Stimulated activated CD8-positive, alpha-beta memory T cell treated with anti-CD3 and anti-CD28 coated beads, Interleukin-15, amount 100 ng/mL, for 4 hours (primary cell): ENCODE data around the gene PCBP1.
"Not testable (repeated sequence)": the region's sequence is repeated elsewhere in the genome, so short reads cannot be mapped to it uniquely, and the experiment has no call there.

Experiments used
- DNase-seq, 2 donors: peaks; one replicate each; pipeline ENCODE4 v3.0.0-alpha.2; 2020; ENCODE audit warnings: low read depth in 2 of 2

PCBP1 gene

DNA sequence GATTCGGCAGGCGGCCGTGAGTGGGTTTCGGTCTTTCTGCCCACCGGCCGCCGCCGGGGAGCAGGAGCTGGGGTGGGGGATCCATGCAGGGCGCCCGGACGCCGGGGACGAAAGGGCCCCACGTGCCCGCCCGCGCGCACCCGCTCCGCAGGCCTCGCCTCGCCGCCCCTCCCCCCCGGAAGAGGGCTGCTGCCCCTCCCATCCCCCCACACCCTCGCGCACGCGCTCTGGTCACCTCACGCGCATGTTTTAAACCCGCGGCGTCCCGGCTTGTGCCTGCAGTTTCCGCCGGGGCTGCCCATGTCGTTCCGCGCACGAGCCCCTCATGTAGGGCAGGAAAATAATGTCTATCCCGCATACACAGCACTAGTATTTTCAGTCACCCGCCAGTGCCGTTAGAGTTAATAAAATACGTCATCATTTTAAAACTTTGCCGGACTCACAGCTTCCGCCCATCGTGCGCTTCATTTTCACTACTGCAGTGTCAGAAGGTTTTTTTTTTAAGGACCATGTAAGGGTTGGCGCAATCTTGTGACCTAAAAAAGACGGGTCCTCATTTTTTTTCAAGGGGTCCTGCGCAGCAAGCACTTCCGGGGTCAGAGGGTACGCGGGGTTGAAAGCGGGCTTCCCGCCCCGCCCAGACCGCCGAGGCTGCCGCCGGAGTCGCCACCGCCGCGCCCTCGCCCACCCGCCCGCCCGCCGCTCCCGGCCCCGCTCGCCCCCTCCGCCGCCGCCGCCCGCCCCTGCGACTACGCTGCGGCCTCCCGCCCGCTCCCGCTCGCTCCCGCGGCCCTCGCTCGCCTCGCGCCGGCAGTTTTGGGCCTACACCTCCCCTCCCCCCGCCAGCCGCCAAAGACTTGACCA is at the start of gene PCBP1:
Gene PCBP1 (plus strand): TSS at position 640 of the 864 bp plus-strand sequence. CDS start 267 bp downstream, outside the sequence.
- peak; percentile 93 to 94 for DNase-seq

DNA sequence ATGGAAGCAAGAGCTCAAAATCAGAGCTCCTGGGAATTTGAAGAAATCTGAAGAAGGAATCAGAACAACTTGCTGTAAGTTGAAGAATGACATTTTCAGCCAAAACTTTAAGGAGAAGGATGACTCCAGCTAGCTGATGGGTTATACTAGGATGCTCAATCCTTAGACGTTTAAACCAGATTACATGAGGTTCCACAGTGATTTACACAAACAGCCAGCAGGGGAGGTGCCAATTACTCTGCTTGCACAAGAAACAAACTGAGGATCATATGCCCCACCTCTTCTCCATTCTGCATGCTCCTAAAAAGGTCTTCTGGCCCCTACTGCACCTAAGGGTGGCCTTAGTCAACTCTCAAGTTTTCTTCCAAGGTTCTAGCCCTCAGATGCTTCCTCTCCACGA is 47.9 kb upstream of the PCBP1 start:
- DNase-seq: no peak

DNA sequence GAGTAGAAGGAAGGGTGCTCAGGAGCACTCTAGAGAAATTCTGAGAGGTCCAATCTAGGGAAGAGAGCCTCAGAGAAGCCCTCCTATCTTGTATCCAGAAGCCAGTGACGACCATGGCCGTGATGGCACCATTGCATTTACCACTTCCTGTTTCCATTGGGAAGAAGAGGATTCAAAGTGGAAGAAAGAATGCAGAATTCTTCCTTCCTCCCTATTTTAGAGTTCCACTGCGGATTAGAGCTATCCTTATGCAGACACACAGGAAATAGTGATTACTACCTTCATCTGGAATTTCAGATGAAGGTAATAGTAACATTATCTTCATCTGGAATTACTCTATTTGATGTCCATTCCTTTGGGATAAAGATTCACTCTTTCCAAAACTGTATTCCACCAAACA is 45.6 kb upstream of the PCBP1 start:
- no peak for DNase-seq

DNA sequence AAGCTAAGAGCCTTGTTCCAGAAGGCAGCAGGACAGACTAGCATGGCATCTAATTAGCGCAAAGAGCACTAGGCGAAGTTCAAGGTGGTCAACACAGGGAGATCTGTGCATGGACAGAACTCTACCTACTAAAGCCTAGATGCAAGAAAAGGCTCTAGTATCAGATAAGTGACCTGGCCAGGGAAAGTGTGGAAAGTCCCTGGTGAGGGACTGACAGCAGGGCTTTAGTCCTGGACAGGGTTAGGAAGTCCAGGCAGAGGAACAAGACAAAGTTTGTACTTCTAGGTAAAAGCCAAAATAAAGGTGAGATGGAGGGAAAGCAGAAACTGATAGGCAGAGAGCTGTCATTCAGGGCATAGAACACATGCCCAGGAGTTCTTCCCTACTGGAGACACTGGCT is 45.0 kb upstream of the PCBP1 start:
- DNase-seq: no peak

DNA sequence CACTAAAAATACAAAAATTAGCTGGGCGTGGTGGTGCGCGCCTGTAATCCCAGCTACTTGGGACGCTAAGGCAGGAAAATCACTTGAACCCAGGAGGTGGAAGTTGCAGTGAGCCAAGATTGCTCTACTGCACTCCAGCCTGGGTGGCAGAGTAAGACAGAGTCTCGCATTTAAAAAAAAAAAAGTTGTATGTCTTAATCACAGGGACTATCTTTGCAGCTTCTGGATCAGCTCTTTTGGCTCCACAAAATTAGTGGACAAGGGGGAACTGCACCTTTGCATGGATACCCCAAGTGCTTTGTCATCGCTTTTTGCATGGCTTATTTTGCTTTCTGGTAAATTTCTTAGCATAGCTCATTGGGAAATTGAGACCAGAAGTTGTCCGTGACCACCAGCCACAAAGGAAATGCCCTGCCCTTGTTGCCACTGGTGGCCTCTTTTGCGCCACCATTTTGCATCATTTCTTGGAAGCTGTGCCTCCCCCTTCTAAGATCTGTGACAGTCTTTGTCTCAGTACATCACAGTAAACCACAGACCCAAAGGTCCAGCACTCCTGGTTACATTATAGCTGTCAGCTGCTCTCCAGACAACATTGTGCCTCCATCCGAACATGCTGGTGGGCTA is 43.9 kb upstream of the PCBP1 start:
- DNase-seq: peak in 1 of 2 donors; percentile 4

DNA sequence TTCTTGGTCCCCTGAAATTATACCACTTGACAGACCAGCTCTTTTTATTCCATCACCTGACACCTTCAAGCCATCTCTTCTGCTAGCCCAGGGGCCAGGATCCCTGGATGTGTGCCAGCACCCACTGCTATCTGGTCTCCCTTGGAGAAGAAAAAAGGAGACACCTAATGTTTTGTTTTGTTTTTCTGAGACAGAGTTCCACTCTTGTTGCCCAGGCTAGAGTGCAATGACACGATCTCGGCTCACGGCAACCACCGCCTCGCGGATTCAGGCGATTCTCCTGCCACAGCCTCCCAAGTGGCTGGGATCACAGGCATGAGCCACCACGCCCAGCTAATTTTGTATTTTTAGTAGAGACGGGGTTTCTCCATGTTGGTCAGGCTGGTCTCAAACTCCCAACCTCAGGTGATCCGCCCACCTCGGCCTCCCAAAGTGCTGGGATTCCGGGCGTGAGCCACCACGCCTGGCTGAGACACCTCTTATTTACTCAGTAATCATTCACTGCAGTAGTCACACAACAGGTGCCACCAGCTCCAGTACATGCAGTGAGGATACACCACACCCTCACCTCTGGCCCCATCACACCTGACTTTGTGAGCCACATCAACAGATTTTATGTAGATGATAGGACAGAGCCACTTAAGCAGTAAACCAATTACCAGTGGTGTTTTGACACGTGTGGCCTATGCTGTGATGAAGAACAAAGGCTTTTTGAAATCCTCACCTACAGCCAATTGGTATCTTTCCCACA is 42.8 kb upstream of the PCBP1 start:
- DNase-seq: no peak

DNA sequence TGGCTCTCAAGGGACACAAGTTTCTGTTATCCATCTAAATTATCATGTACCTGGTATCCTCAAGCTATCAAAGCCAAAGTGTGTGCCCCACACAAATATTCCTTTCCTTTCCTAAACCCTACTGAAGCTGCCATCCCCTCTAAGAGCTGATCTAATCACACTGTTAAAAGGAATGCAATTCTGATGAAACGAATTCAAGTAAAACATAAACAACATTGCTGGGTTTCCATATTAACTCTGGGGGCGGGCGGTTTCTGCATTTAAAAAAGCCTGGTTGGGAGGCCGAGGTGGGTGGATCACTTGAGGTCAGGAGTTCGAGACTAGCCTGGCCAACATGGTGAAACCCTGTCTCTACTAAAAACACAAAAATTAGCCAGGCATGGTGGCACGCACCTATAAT is 41.9 kb upstream of the PCBP1 start:
- DNase-seq: no peak

DNA sequence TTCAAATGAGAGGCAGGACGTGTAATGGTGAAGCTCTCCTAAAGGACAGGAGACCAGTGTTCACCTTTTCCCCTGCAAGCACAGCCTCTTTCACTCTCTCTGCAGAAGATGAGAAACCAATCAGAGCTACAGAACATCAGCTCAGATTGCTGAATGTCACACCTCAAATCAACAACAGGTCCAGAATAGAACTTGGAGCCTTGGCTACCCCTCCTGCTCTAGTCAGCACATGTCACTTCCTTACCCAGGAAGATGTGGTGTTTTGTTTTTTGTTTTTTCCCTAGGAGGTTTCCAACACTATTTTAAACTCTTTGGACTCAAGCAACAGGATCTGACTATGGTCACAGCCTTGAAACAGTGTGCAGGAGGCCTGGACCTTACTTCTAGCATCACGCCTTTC is 41.3 kb upstream of the PCBP1 start:
- no peak for DNase-seq

DNA sequence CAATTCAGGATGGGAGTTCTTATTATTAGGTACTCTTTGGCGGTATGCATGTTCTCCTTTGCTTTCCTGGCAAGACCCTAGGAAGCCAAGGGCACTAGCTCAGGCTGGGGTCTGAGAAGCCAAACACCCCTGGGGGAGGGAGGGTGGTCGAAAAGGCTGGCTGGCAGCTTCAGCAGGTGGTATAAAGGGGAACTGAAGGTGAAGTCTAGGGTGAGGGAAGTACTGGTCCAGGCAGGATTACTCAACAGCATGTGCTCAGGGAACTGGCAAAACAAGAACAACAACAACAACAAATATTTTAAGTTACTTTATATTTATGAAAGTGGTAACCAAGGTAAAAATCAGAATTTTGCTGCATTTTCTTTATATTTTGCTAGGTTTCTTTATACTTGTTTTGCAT is 40.7 kb upstream of the PCBP1 start:
- DNase-seq: no peak

DNA sequence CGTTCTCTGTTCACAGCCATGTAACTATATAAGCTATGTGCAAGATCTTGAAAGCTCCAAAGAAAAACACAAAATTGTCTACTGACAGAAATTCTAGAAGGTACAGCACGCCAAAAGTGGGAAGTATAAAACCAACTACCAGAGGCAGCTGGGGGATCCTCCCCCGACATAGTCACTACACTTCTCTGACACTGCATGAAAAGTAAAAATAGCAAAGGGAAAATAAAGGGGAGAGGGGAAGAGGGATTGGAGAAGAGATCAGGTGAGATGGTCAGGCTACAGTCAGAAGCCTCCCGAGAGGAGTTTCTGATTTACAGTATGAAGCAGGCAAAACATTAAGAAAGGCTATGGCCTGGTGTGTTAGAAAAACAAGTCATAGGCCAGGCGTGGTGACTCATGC is 39.8 kb upstream of the PCBP1 start:
- no peak for DNase-seq

DNA sequence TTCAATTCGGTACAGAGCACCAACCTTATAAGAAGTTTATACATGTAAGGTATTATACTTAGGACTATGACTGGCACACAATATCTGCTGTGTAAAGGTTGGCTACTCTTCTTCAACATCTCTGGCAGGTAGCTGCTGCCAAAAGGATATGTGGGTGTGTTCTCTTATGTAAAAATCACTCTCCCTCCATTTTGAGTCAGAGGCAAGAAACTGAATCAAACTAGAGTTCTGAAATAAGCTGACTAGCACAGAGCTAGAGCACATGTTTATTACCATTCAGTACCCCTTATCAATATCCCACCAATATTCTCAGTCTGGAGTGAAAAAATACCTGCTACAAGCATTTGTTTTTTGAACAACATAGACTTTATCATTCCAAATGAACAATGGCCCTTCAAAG is 38.0 kb upstream of the PCBP1 start:
- DNase-seq: no peak

DNA sequence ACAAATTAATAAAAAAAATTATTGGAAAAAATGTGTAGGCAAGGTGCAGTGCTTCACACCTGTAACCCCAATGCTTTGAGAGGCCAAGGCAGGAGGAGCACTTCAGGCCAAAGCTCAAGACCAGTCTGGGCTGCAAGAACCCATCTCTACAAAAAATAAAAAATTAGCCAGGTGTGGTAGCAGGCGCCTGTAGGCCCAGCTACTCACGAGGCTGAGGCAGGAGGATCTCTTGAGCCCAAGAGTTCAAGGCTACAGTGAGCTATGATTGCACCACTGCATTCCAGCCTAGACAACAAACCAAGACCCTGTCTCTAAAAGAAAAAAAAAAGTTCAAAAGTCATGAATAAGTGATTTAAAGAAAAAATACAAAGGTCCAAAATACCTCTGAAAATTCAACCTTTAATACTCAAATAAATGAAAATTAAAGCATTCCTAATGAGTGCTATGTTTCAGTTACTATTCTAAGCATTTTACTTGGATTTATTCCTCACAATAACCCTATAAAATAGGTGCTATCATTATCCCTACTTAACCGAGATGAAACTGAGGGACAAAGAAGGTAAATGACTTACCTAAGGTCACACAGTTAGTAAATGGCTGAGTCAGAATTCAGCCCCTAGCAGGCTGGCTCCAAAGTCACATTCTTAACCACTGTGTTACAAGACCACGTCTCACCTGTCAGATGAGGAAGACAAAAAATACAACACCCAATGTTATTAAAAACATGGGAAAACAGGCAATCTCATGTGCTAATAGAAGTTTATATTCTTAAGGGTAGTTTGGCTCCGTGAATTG is 36.4 kb upstream of the PCBP1 start:
- DNase-seq: no peak

DNA sequence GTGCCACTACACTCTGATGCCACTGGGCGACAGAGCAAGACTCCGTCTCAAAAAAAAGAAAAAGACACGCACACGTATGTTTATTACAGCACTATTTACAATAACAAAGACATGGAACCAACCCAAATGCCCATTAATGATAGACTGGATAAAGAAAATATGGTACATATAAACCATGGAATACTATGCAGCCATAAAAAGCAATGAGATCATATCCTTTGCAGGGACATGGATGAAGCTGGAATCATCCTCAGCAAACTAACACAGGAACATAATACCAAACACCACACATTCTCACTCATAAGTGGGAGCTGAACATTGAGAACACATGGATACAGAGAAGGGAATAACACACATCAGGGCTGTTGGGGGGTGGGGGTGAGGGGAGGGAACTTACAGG is 32.0 kb upstream of the PCBP1 start:
- not testable (repeated sequence) for DNase-seq

DNA sequence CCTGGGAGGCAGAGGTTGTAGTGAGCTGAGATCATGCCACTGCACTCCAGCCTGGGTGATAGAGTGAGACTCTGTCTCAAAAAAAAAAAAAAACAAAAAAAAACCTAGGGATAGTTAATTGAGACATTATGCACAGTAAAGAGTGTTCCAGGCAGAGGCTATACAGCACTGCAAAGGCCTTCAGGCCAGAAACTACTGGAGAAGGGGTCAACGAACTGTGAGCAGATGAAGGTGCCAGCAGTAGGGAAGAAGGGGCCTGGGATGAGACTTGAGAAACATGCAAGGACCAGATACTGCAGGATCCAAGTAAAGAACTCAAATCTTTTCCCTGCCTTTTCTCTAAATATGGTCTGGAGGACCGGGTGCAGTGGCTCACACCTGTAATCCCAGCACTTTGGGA is 26.0 kb upstream of the PCBP1 start:
- DNase-seq: no peak

DNA sequence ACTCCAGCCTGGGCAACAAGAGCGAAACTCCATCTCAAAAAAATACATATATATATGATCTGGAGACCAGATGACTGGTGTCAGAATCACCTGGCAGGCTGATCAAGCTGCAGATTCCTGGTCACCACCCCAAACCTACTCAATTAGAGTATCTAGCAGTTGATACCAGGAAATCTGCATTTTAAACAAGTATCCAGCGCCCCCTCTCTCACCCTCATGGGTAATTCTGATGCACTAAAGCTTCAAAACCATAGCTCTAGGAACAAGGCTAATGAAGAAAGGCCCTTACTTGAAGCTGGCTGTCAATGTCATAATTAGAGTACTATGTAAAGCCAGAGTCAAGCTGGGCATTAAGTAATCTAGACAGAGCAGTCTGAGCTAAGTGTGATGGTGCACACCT is 25.0 kb upstream of the PCBP1 start:
- no peak for DNase-seq

DNA sequence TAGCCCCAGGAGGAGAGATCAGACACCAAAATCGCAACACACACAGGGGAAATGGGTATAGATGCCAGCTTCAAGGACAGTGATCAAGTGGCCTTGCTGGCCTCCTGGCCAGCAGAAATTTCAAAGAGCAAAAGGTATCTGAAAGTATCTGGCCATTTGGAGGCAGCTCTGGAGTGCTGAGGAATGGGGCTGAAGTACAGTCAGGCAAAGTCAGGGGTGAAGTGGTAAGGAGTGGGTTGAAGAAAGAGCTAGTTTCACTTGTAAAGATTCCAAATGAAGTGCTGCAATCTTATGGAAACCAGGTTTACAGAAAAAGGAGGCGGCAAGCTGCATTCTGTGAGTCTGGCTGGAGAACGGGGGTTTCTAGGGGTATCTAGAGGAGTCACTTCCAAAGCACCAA is 19.2 kb upstream of the PCBP1 start:
- DNase-seq: no peak

DNA sequence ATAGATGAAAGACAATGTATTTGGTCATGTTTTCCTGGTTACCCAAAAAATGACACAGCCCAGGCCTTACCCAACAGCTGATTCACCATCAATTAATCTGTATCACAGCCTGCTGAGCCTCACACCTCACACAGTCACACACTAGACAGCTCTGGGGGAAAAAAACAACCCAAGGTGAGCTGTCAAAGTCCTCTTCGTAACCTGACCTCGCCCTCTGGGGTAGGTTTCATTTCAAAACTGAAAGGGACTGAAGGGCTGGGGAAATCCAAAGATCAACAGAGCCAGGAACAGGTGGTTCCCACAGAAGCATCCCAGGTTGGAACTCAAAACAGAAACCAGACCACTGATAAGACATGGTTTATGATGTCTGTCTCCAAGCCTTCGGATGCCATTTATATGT is 18.2 kb upstream of the PCBP1 start:
- DNase-seq: peak; percentile 39 to 74

DNA sequence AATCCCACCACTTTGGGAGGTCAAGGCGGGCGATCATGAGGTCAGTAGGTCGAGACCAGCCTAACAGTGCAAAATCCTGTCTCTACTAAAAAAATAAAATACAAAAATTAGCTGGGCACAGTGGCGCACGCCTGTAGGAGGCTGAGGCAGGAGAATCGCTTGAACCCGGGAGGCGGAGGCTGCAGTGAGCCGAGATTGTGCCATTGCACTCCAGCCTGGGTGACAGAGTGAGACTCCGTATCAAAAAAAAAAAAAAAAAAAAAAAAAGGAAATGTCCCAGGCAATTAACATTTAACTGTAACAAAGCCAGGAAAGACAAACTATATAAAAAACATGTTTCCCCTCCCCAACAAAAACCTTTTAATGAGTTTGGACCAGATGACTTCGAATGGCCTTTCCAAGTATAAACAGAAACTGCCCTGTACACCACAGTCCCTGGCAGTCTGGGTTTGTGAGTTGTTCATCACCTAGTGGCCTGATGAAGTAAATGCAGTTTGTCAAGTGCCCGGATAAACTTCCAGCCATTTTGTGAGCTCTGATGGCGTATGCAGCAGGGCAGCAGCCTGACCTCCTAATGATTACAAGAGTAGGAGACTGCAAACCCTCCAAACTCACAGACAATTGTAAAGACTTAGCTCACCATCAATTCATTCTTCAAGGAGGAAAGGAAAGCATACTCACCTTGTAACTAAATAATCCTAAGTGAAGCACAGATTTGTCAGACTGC is 16.6 kb upstream of the PCBP1 start:
- peak in 1 of 2 donors; percentile 27 for DNase-seq

DNA sequence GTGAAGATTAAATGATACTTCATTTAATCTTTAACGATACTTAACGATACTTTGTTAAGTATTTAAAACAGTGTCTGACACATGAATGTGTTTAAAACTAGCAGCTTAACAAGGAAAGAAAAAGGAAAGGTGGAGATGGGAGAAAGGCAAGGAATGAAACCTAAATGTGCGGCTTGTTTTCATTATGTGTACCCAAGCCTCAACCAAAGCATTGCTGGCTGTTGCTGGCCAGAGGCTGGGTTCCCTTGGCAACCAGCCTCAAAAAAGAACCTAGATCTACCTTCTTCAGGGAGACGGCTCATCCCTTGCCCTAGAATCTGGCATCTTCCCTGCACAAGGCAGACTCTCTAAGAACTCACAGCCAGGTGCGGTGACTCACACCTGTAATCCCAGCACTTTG is 13.8 kb upstream of the PCBP1 start:
- no peak for DNase-seq

DNA sequence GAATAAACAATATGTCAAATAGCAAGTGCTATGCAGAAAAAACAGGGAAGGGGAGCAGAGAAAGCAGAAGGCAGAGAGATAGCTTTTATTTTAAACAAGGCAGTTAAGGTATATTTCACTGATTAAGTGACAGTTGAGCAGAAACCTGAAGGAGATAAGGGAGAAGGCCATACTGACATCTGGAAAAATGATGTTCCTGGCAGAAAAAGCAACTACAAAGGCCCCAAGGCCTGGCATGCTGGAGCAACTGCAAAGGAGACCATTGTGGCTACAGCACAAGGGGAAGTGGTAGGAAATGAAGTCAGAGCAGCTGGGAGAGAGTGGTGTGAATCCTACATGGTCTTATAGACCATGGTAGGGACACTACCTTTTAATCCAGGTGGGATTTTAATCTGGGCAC is 8.9 kb upstream of the PCBP1 start:
- no peak for DNase-seq

DNA sequence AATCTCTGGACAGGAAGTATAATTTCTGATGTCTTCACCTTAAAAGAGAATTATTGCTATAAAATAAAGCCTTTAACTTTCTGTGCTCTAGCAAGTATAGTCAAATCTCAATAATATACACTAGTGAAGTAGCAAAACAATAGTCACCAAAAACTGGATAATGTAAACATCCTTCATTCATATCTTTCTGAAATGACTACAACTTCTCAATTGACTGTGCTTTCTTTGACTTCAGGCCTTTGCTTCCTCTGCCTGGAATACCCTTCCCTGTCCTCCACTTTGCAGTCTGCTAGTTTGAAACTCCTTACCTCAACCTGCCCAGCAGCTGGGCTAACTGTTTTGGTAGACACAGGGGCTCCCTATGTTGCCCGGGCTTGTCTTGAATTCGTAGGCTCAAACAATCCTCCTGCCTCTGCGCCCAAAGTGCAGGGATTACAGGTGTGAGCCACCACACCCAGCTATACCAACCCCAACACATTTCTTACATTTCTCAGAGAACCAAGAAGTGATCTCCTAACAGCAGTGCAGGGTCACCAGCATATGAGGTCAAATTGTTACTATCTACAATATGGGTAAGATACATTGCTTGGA is 6.6 kb upstream of the PCBP1 start:
- DNase-seq: no peak
